HepG2 (cell line): ENCODE results near the gene CCL13. TPM values are rescaled to one million over a fixed set of nuclear protein-coding genes. Genes with fewer than 3 reads are reported as not detected.

Source experiments
- ATAC-seq: fragments of 200-7000 bp; cut with Tn5 transposase; 3 replicates; pipeline ENCODE4 v1.9.1; 2020; ENCODE audit warnings: mild to moderate bottlenecking, moderate library complexity
- BruUV-seq: library from RNA; stranded (reverse); fragments of 400-500 nt; replicated peaks from 2 replicates; lab custom pipeline; 2021; lab: Mats Ljungman, UMichigan
- CTCF ChIA-PET: fragments of 300-600 bp; formaldehyde crosslinking; extraction: SDS; loops from one replicate; lab custom pipeline; 2021; ENCODE audit warnings: low total read pairs, inconsistent platforms, low intra/inter-chr PET ratio; lab: Yijun Ruan, JAX
- POLR2A ChIA-PET: fragments of 350-600 bp; sonication (Branson Sonifier 250); formaldehyde crosslinking; loops from one replicate; lab custom pipeline; 2020; ENCODE audit warnings: antibody characterized with exemption, inconsistent platforms; lab: Yijun Ruan, JAX
- DNase-seq: peaks from one replicate; pipeline ENCODE4 v3.0.0-alpha.2; 2015; ENCODE audit warnings: low spot score
- FAIRE-seq: peaks from 3 replicates; lab custom pipeline; 2011; peaks lifted over from hg19 to GRCh38; lab: Jason Lieb, UNC
- H2AFZ ChIP-seq: one replicate; pipeline ENCODE4 v1.6.1; 2011; ENCODE audit warnings: low read length, inconsistent platforms
- H3K27ac ChIP-seq: fragments of 300-600 bp; 3 replicates; pipeline ENCODE4 v1.8.0; 2011; ENCODE audit warnings: mixed run types, mild to moderate bottlenecking, mixed read lengths, low read length, inconsistent platforms; ENCODE audit not compliant: insufficient read depth; ENCODE audit errors: extremely low read length
- H3K27me3 ChIP-seq, 2 experiments: fragments of 200-600 bp in 1 of 2; 2 replicates in 1 of 2; 3 replicates in 1 of 2; pipeline versions ENCODE4 v1.6.0 to v1.8.0; 2011; ENCODE audit warnings: low read length in 2 of 2, mild to moderate bottlenecking in 2 of 2, moderate library complexity in 2 of 2, inconsistent platforms in 1 of 2; ENCODE audit not compliant: insufficient read depth in 2 of 2, control insufficient read depth in 1 of 2
- H3K36me3 ChIP-seq, 2 experiments: fragments of 200-600 bp in 1 of 2; replicated peaks in 1 of 2; 2 replicates in 1 of 2; 3 replicates in 1 of 2; pipeline versions ENCODE4 v1.5.1 to v1.8.0; 2011; ENCODE audit warnings: low read length in 2 of 2, inconsistent platforms in 1 of 2; ENCODE audit not compliant: insufficient read depth in 2 of 2, control insufficient read depth in 1 of 2
- H3K4me1 ChIP-seq: 2 replicates; pipeline ENCODE4 v1.5.1; 2012; ENCODE audit warnings: low read length, inconsistent platforms; ENCODE audit not compliant: insufficient read depth
- H3K4me2 ChIP-seq: 2 replicates; pipeline ENCODE4 v1.6.0; 2011; ENCODE audit warnings: low read depth, low read length, inconsistent platforms
- H3K4me3 ChIP-seq, 3 experiments: fragments of 200-600 bp in 1 of 3; sonication (generic), shearing (Covaris generic) in 1 of 3; replicated peaks in 1 of 3; 2 replicates each; pipeline ENCODE4 v1.5.1; 2011 to 2016; ENCODE audit warnings: low read length in 3 of 3, inconsistent platforms in 2 of 3, low read depth in 2 of 3, mild to moderate bottlenecking in 2 of 3, control low read depth in 1 of 3, mixed read lengths in 1 of 3; ENCODE audit not compliant: insufficient read depth in 1 of 3
- H3K79me2 ChIP-seq: one replicate; pipeline ENCODE4 v1.6.1; 2011; ENCODE audit warnings: low read length, inconsistent platforms; ENCODE audit not compliant: insufficient read depth
- H3K9ac ChIP-seq: 2 replicates; pipeline ENCODE4 v1.6.0; 2011; ENCODE audit warnings: mild to moderate bottlenecking, low read depth, low read length, inconsistent platforms; ENCODE audit not compliant: insufficient read depth
- H3K9me3 ChIP-seq: 2 replicates; pipeline ENCODE4 v1.5.1; 2012; ENCODE audit warnings: mild to moderate bottlenecking, low read length
- H4K20me1 ChIP-seq: 2 replicates; pipeline ENCODE4 v1.6.0; 2011; ENCODE audit warnings: inconsistent platforms, mild to moderate bottlenecking, low read length, moderate library complexity; ENCODE audit not compliant: insufficient read depth
- AGO2 ChIP-seq: fragments of 200-400 bp; formaldehyde crosslinking; optimal IDR thresholded peaks from 2 replicates; pipeline ENCODE3; 2017; ENCODE audit warnings: mild to moderate bottlenecking, low read depth, low read length, moderate library complexity
- ELF1 ChIP-seq: sonication (generic); formaldehyde crosslinking; IDR thresholded peaks from 2 replicates; pipeline ENCODE4 v1.4.0; 2020; ENCODE audit warnings: missing genetic modification reagents
- FOXC1 ChIP-seq: sonication (generic); formaldehyde crosslinking; IDR thresholded peaks from 2 replicates; pipeline ENCODE4 v1.8.0; 2022; ENCODE audit warnings: mild to moderate bottlenecking, missing genetic modification reagents, borderline replicate concordance
- GMEB1 ChIP-seq: sonication (generic); formaldehyde crosslinking; IDR thresholded peaks from 2 replicates; pipeline ENCODE4 v1.5.1; 2020; ENCODE audit warnings: missing genetic modification reagents, mild to moderate bottlenecking, borderline replicate concordance
- IRX3 ChIP-seq: sonication (generic); formaldehyde crosslinking; IDR thresholded peaks from 2 replicates; pipeline ENCODE4 v1.8.1; 2023; ENCODE audit warnings: mild to moderate bottlenecking, low read depth, missing genetic modification reagents, borderline replicate concordance
- ISL2 ChIP-seq: sonication (generic); formaldehyde crosslinking; IDR thresholded peaks from 2 replicates; pipeline ENCODE4 v1.5.0; 2020; ENCODE audit warnings: missing genetic modification reagents
- MZF1 ChIP-seq: sonication (generic); formaldehyde crosslinking; IDR thresholded peaks from 2 replicates; pipeline ENCODE4 v1.8.1; 2023; ENCODE audit warnings: mild to moderate bottlenecking, missing genetic modification reagents, borderline replicate concordance
- NFIC ChIP-seq: IDR thresholded peaks from 2 replicates; pipeline ENCODE4 v1.6.1; 2012; ENCODE audit warnings: mild to moderate bottlenecking, low read length, inconsistent platforms
- RBM22 ChIP-seq: fragments of 200-400 bp; formaldehyde crosslinking; optimal IDR thresholded peaks from 2 replicates; pipeline ENCODE3; 2017; ENCODE audit warnings: mild to moderate bottlenecking, low read length, moderate library complexity
- RORA ChIP-seq: sonication (generic); formaldehyde crosslinking; IDR thresholded peaks from 2 replicates; pipeline ENCODE4 v1.5.0; 2020; ENCODE audit warnings: mild to moderate bottlenecking, missing genetic modification reagents, moderate library complexity
- ZIK1 ChIP-seq: sonication (generic); formaldehyde crosslinking; IDR thresholded peaks from 2 replicates; pipeline ENCODE4 v1.5.0; 2020; ENCODE audit warnings: mild to moderate bottlenecking, low read depth, missing genetic modification reagents, borderline replicate concordance
- ZNF12 ChIP-seq: sonication (generic); formaldehyde crosslinking; IDR thresholded peaks from 2 replicates; pipeline ENCODE4 v1.5.0; 2020; ENCODE audit warnings: missing genetic modification reagents
- ZNF205 ChIP-seq: IDR thresholded peaks from 2 replicates; pipeline ENCODE4 v1.6.1; 2018; ENCODE audit warnings: missing biosample characterization, missing genetic modification reagents
- ZNF569 ChIP-seq: sonication (generic); formaldehyde crosslinking; IDR thresholded peaks from 2 replicates; pipeline ENCODE4 v1.5.0; 2020; ENCODE audit warnings: mild to moderate bottlenecking, missing genetic modification reagents, moderate library complexity, borderline replicate concordance
- ZNF614 ChIP-seq: IDR thresholded peaks from 2 replicates; pipeline ENCODE4 v1.6.1; 2018; ENCODE audit warnings: missing biosample characterization, missing genetic modification reagents, inconsistent platforms, borderline replicate concordance
- ZNF773 ChIP-seq: sonication (generic); formaldehyde crosslinking; IDR thresholded peaks from 2 replicates; pipeline ENCODE4 v1.4.0; 2020; ENCODE audit warnings: missing genetic modification reagents, borderline replicate concordance
- ZNF850 ChIP-seq: sonication (generic); formaldehyde crosslinking; conservative IDR thresholded peaks from 2 replicates; pipeline ENCODE4 v1.9.0; 2021; ENCODE audit warnings: mild to moderate bottlenecking, missing genetic modification reagents
- ZNF879 ChIP-seq: sonication (generic); formaldehyde crosslinking; IDR thresholded peaks from 2 replicates; pipeline ENCODE4 v1.8.1; 2023; ENCODE audit warnings: missing genetic modification reagents
- in situ Hi-C: cut with HindIII; loops from 2 replicates; pipeline ENCODE4 v1.10.0; 2017; ENCODE audit warnings: low pct_unique_long_range_greater_than_20kb; ENCODE audit not compliant: extremely low pct_ligation_motif_present
- intact Hi-C: fragments of 100-400 bp; cut with micrococcal nuclease; formaldehyde crosslinking; loops from one replicate; pipeline ENCODE4 v1.10.0; 2022; ENCODE audit not compliant: unreplicated experiment
- polyA plus RNA-seq, 8 experiments: library from polyadenylated mRNA; depleted of rRNA in 3 of 8; stranded (reverse) in 7 of 8; unstranded in 1 of 8; fragments of >200 nt; fragmentation: Illumina TruSeq in 4 of 8; extraction: Trizol in 4 of 8; gene quantifications; 2 replicates each; pipeline versions ENCODE4 v1.2.1 to v1.2.3, GENCODE V29; 2011 to 2016; ENCODE audit warnings: low read depth in 4 of 8, missing spikeins in 1 of 8, mixed read lengths in 1 of 8; ENCODE audit not compliant: insufficient read depth in 1 of 8
- total RNA-seq, 5 experiments: library from RNA; depleted of rRNA; stranded (reverse); fragments of >200 nt; fragmentation: Illumina TruSeq; extraction: Trizol; gene quantifications; 2 replicates each; pipeline ENCODE4 v1.2.3, GENCODE V29; 2016; ENCODE audit warnings: low read depth in 1 of 5

Gene CCL13
- total and polyA plus RNA-seq, 2 of the 13 experiments (the other 11 are each of a cell fraction or from before 2014, with no cell fraction given) = not detected

- no TSS peak for BruUV-seq
- ChIA-PET CTCF (no interaction called here), POLR2A (no interaction called here)
- in situ Hi-C loops (no loop called here), intact Hi-C loops (no loop called here)
- no peak overlapping the region for H3K4me3 ChIP-seq
- TF ChIP-seq ZIK1 (no peak), RORA (CRISPR knock-in tag) (no peak), AGO2 (no peak), MZF1 (CRISPR knock-in tag) (no peak), ZNF879 (no peak), ZNF569 (CRISPR knock-in tag) (no peak), ZNF773 (CRISPR knock-in tag) (no peak), IRX3 (no peak), ZNF12 (CRISPR knock-in tag) (no peak), RBM22 (no peak), NFIC (no peak), ZNF850 (CRISPR knock-in tag) (no peak), ELF1 (CRISPR knock-in tag) (no peak), GMEB1 (no peak), FOXC1 (CRISPR knock-in tag) (no peak), ZNF205 (no peak), ISL2 (CRISPR knock-in tag) (no peak), ZNF614 (CRISPR knock-in tag) (no peak)
- H3K36me3 ChIP-seq = no peaks in the 10 kb centered on the region
- H2AFZ ChIP-seq = no peak overlapping the region
- no peak overlapping the region for H3K9ac ChIP-seq
- DNase-seq = no peak
- H3K27me3 ChIP-seq = no peaks in the 10 kb centered on the region
- no peak for ATAC-seq
- no peak overlapping the region for H3K4me2 ChIP-seq
- no peak overlapping the region for H3K27ac ChIP-seq
- H3K79me2 ChIP-seq = no peaks in the 10 kb centered on the region
- no peak for FAIRE-seq
- no peaks in the 10 kb centered on the region for H3K9me3 ChIP-seq
- H3K4me1 ChIP-seq = no peaks in the 10 kb centered on the region
- H4K20me1 ChIP-seq = no peaks in the 10 kb centered on the region
Measured at GRCh38 chr17:34397265-34397664, 41.0 kb downstream of the CCL13 start.
